IMR-90 (cell line): ENCODE results near the gene NUDT1. TPM values are rescaled to one million over a fixed set of nuclear protein-coding genes. Genes with fewer than 3 reads are reported as not detected.

ENCODE experiments used
- ATAC-seq: fragments of 200-7000 bp; cut with Tn5 transposase; 2 replicates; pipeline ENCODE4 v1.9.1; 2020; ENCODE audit warnings: low read depth, mild to moderate bottlenecking, moderate library complexity
- BruUV-seq: library from RNA; stranded (reverse); fragments of 400-500 nt; replicated peaks from 2 replicates; lab custom pipeline; 2021; lab: Mats Ljungman, UMichigan
- CTCF ChIA-PET: fragments of 300-600 bp; formaldehyde crosslinking; extraction: SDS; loops from one replicate; lab custom pipeline; 2021; ENCODE audit warnings: antibody characterized with exemption; lab: Yijun Ruan, JAX
- POLR2A ChIA-PET: fragments of 300-600 bp; sonication (Branson Sonifier 250); formaldehyde crosslinking; loops from one replicate; lab custom pipeline; 2022; ENCODE audit warnings: antibody characterized with exemption; ENCODE audit not compliant: unreplicated experiment; lab: Charles Lee
- DNase-seq: peaks from one replicate; pipeline ENCODE4 v3.0.0; 2013
- H2AFZ ChIP-seq: replicated peaks from 2 replicates; pipeline ENCODE3; 2013; ENCODE audit warnings: low read length, mild to moderate bottlenecking; ENCODE audit not compliant: poor library complexity
- H2AK5ac ChIP-seq: 2 replicates; pipeline ENCODE4 v1.6.1; 2013; ENCODE audit warnings: low read depth, low read length, inconsistent platforms
- H2AK9ac ChIP-seq: replicated peaks from 2 replicates; pipeline ENCODE3; 2013; ENCODE audit warnings: mild to moderate bottlenecking, low read depth, low read length, moderate library complexity; ENCODE audit not compliant: poor library complexity
- H2BK120ac ChIP-seq: 2 replicates; pipeline ENCODE4 v1.6.1; 2013; ENCODE audit warnings: low read depth, low read length, inconsistent platforms
- H2BK15ac ChIP-seq: 3 replicates; pipeline ENCODE4 v1.6.1; 2013; ENCODE audit warnings: low read depth, low read length, inconsistent platforms
- H2BK20ac ChIP-seq: 2 replicates; pipeline ENCODE4 v1.6.1; 2013; ENCODE audit warnings: low read depth, mild to moderate bottlenecking, inconsistent platforms, low read length, moderate library complexity
- H2BK5ac ChIP-seq: 2 replicates; pipeline ENCODE4 v1.6.1; 2013; ENCODE audit warnings: mild to moderate bottlenecking, low read depth, low read length, inconsistent platforms; ENCODE audit not compliant: poor library complexity, severe bottlenecking
- H3K14ac ChIP-seq: replicated peaks from 2 replicates; pipeline ENCODE4 v1.6.1; 2013; ENCODE audit warnings: low read depth, low read length, inconsistent platforms
- H3K18ac ChIP-seq: 2 replicates; pipeline ENCODE4 v1.6.1; 2013; ENCODE audit warnings: low read depth, low read length, control low read depth
- H3K23ac ChIP-seq: 2 replicates; pipeline ENCODE4 v1.6.1; 2013; ENCODE audit warnings: low read depth, low read length, inconsistent platforms
- H3K27ac ChIP-seq: 2 replicates; pipeline ENCODE4 v1.5.1; 2013; ENCODE audit warnings: mild to moderate bottlenecking, control low read depth, low read length; ENCODE audit not compliant: insufficient read depth
- H3K27me3 ChIP-seq: 2 replicates; pipeline ENCODE4 v1.6.1; 2013; ENCODE audit warnings: low read length; ENCODE audit not compliant: control insufficient read depth, insufficient read depth
- H3K36me3 ChIP-seq: 2 replicates; pipeline ENCODE4 v1.6.1; 2013; ENCODE audit warnings: low read length, mixed read lengths; ENCODE audit not compliant: control insufficient read depth, insufficient read depth
- H3K4ac ChIP-seq: 2 replicates; pipeline ENCODE4 v1.6.1; 2013; ENCODE audit warnings: low read depth, low read length, inconsistent platforms
- H3K4me1 ChIP-seq: 2 replicates; pipeline ENCODE4 v1.6.1; 2013; ENCODE audit warnings: low read length, mixed read lengths; ENCODE audit not compliant: control insufficient read depth, insufficient read depth
- H3K4me2 ChIP-seq: 2 replicates; pipeline ENCODE4 v1.6.1; 2013; ENCODE audit warnings: low read depth, mild to moderate bottlenecking, control low read depth, low read length, moderate library complexity
- H3K4me3 ChIP-seq: 2 replicates; pipeline ENCODE4 v1.5.1; 2013; ENCODE audit warnings: low read depth, mild to moderate bottlenecking, control low read depth, low read length, moderate library complexity; ENCODE audit not compliant: insufficient read depth
- H3K56ac ChIP-seq: 2 replicates; pipeline ENCODE4 v1.6.1; 2013; ENCODE audit warnings: low read length, inconsistent platforms; ENCODE audit not compliant: insufficient read depth; ENCODE audit errors: extremely low read depth
- H3K79me1 ChIP-seq, 2 experiments: 2 replicates each; pipeline ENCODE4 v1.6.1; 2013; ENCODE audit warnings: low read length in 2 of 2, inconsistent platforms in 1 of 2, low read depth in 1 of 2
- H3K9ac ChIP-seq: 2 replicates; pipeline ENCODE4 v1.6.1; 2013; ENCODE audit warnings: low read depth, low read length, control low read depth
- H3K9me1 ChIP-seq: 2 replicates; pipeline ENCODE4 v1.6.1; 2013; ENCODE audit warnings: low read length, inconsistent platforms; ENCODE audit not compliant: insufficient read depth
- H3K9me3 ChIP-seq: 2 replicates; pipeline ENCODE4 v1.6.1; 2013; ENCODE audit warnings: low read length; ENCODE audit not compliant: control insufficient read depth, insufficient read depth
- H4K20me1 ChIP-seq: 2 replicates; pipeline ENCODE4 v1.6.1; 2013; ENCODE audit warnings: low read length, inconsistent platforms; ENCODE audit not compliant: insufficient read depth
- H4K5ac ChIP-seq: 2 replicates; pipeline ENCODE4 v1.6.1; 2013; ENCODE audit warnings: mild to moderate bottlenecking, low read depth, low read length, control low read depth
- H4K8ac ChIP-seq, 2 experiments: 2 replicates each; pipeline ENCODE4 v1.6.1; 2013; ENCODE audit warnings: low read depth in 2 of 2, low read length in 2 of 2, control low read depth in 1 of 2, inconsistent platforms in 1 of 2
- H4K91ac ChIP-seq: 2 replicates; pipeline ENCODE4 v1.6.1; 2013; ENCODE audit warnings: low read depth, low read length, inconsistent platforms; ENCODE audit not compliant: insufficient read depth
- BHLHE40 ChIP-seq: fragments of 150-350 bp; IDR thresholded peaks from 2 replicates; pipeline ENCODE4 v1.6.1; 2016; ENCODE audit warnings: mild to moderate bottlenecking, low read depth, low read length
- CEBPB ChIP-seq: IDR thresholded peaks from 2 replicates; pipeline ENCODE4 v1.6.1; 2012; ENCODE audit warnings: low read depth, low read length, improper control_type of control experiment
- RCOR1 ChIP-seq: IDR thresholded peaks from 2 replicates; pipeline ENCODE4 v1.6.1; 2012; ENCODE audit warnings: mild to moderate bottlenecking, low read length, improper control_type of control experiment; ENCODE audit not compliant: insufficient replicate concordance
- whole genome bisulfite sequencing, 2 experiments: methylation state at CpG; one replicate each; pipeline versions ENCODE4 v1.1.5 to v1.1.7; 2013; ENCODE audit warnings: missing lambda C conversion rate in 2 of 2; ENCODE audit not compliant: insufficient read length in 1 of 2; ENCODE audit errors: extremely low coverage in 2 of 2; 5-methylcytosine and 5-hydroxymethylcytosine counted together
- dilution Hi-C: fragments of 300-500 bp; cut with HindIII; formaldehyde crosslinking; loops from one replicate; pipeline ENCODE4 v1.14.3; 2018; ENCODE audit warnings: low sequenced_read_pairs; ENCODE audit not compliant: unreplicated experiment
- in situ Hi-C: fragments of 300-500 bp; cut with MboI; formaldehyde crosslinking; loops from 3 replicates; pipeline ENCODE4 v1.14.3; 2019; ENCODE audit warnings: low sequenced_read_pairs, inconsistent platforms, mixed read lengths
- intact Hi-C: fragments of 100-400 bp; cut with micrococcal nuclease; formaldehyde crosslinking; loops from 2 replicates; pipeline ENCODE4 v1.10.0; 2022
- polyA plus RNA-seq, 3 experiments: library from polyadenylated mRNA; depleted of rRNA; stranded (reverse); fragments of >200 nt; gene quantifications; 2 replicates each; pipeline ENCODE4 v1.2.3, GENCODE V29; 2012; ENCODE audit warnings: low replicate concordance in 1 of 3
- total RNA-seq: library from RNA; depleted of rRNA; stranded (reverse); fragments of >200 nt; gene quantifications from 2 replicates; pipeline ENCODE4 v1.2.3, GENCODE V29; 2012

NUDT1 gene
- total and polyA plus RNA-seq, 2 of the 4 experiments (the other 2 are of a cell fraction): 33.4 to 49.1 TPM

DNA sequence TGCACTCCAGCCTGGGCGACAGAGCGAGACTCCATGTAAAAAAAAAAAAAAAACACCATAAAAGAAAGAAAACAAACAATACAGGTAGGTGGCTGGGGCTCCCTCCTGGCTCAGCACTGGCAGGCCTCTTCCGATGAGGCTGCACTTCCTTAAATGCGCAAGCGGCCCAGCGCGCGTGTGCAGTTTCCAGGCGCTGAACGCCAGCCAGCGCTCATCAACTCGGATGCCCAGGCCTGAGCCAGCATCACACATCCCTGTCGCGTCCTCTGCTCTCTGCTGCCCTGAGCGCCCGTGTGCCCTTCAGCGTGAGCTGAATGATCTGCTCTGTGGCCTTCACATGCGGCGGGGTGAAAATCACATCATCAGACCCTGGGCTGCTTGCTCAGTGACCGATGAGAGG is 31.8 kb downstream of the NUDT1 start:
- Histone ChIP-seq H2AK9ac (no peak overlapping the region), H3K9me3 (no peaks in the 10 kb centered on the region), H3K4me3 (no peak overlapping the region), H3K14ac (no peak overlapping the region), H3K56ac (no peak overlapping the region), H3K36me3 (peaks cover 19% of the 10 kb centered on the region), H3K4ac (no peak overlapping the region), H3K27ac (no peak overlapping the region), H4K20me1 (peaks cover 7% of the 10 kb centered on the region), H4K8ac (no peak overlapping the region), H3K27me3 (no peaks in the 10 kb centered on the region), H3K9me1 (no peaks in the 10 kb centered on the region), H2BK20ac (no peak overlapping the region), H2AFZ (no peak overlapping the region), H4K5ac (no peak overlapping the region), H3K18ac (no peak overlapping the region), H4K91ac (no peak overlapping the region), H2BK15ac (no peak overlapping the region), H3K4me1 (peaks cover 10% of the 10 kb centered on the region), H3K4me2 (no peak overlapping the region), H2BK5ac (no peak overlapping the region), H2AK5ac (no peak overlapping the region), H2BK120ac (no peak overlapping the region), H3K79me1 (peaks cover 2 to 13% of the 10 kb centered on the region in 2 experiments; a peak in 1 of 4 replicates), H3K23ac (no peak overlapping the region), H3K9ac (no peak overlapping the region)
- TF ChIP-seq BHLHE40 (no peak), RCOR1 (no peak), CEBPB (no peak)
- no peak for DNase-seq
- CTCF ChIA-PET: interaction anchor here (0.7 kb wide), 1 partner anchor 74 kb away, joined by 4 read pairs; no protein-coding TSS in a partner anchor
- POLR2A ChIA-PET: no interaction called here
- intact Hi-C loops (no loop called here), dilution Hi-C loops (no loop called here), in situ Hi-C loops (no loop called here)
- ATAC-seq: no peak
- 98% methylated on average over 17 of the region's 20 CpGs; no CpG with 5 or more reads in 1 of the 2 experiments for WGBS, 2 experiments
- no TSS peak for BruUV-seq
